ENCODE results near the gene ZP1. TPM values are rescaled to one million over a fixed set of nuclear protein-coding genes. Genes with fewer than 3 reads are reported as not detected.

The ZP1 gene
- total and polyA plus RNA-seq, 2 experiments from 2014 or later: not detected

DNA sequence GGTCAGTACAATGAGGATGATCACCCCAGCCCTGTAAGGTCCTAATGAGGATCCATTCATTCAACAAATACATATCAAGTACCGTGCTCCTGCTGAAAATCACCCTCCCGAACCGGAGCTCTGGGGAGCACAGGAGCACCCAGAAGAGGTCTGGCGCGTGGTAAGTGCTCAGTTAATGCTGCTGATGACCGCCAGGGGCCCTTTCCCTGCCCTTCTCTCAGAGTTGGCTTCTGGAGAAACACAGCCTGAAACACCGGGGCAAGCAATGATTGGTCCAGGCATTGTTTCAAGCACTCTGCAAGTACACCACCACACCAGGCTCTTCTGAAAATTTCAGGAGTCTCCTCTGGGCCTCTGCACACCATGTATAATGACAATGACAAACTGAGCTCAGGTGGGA lies 29.2 kb upstream of the ZP1 start:
- DNase-seq (ENCODE audit: low spot score) (peak; percentile 76), ATAC-seq (peak; percentile 74)
- 0 out of 2 replicates have a peak, but pooled peaks cover 4% of the 10 kb centered on the region for H3K9me2 ChIP-seq (ENCODE audit: insufficient read depth)
- H3K27me3 Mint-ChIP-seq (ENCODE audit: insufficient read depth, low read depth, poor library complexity): peaks cover 21% of the 10 kb centered on the region
- H3K4me3 Mint-ChIP-seq: no peak overlapping the region
- H3K79me2 ChIP-seq (replicated peaks; ENCODE audit: insufficient read depth): peaks cover 11% of the 10 kb centered on the region
- H3K9me3 Mint-ChIP-seq: no peaks in the 10 kb centered on the region; the same call in 1 of the 3 replicates
- peaks cover 6% of the 10 kb centered on the region for H3K4me1 ChIP-seq (ENCODE audit: insufficient read depth)
- no peak for TF ChIP-seq CREB1 (CRISPR knock-in tag; IDR thresholded peaks at IDR 0.05; ENCODE audit: low read depth)
- peak; percentile 52 to 65 for TF ChIP-seq CTCF (conservative IDR thresholded peaks at IDR 0.05; ENCODE audit: low read depth in 2 of 2)
- no peak overlapping the region for H3K4me3 ChIP-seq
- 0 out of 2 replicates have a peak overlapping the region, but pooled peaks have one; percentile 43 for H2AFZ ChIP-seq
- H3K27me3 ChIP-seq (ENCODE audit: insufficient read depth): no peaks in the 10 kb centered on the region
- H3K27ac Mint-ChIP-seq: no peak overlapping the region
- no peak overlapping the region for H3K4me2 ChIP-seq
- H4K20me1 ChIP-seq (replicated peaks; ENCODE audit: insufficient read depth): peaks cover 2% of the 10 kb centered on the region
- no peaks in the 10 kb centered on the region for H3F3A ChIP-seq (replicated peaks; ENCODE audit: low read depth)
- H3K36me3 ChIP-seq (ENCODE audit: insufficient read depth): no peaks in the 10 kb centered on the region
- H3K4me1 Mint-ChIP-seq: peaks cover 13% of the 10 kb centered on the region
- H3K36me3 Mint-ChIP-seq (ENCODE audit: low read depth): no peaks in the 10 kb centered on the region
- no peak overlapping the region for H3K27ac ChIP-seq (ENCODE audit: low read depth)

- no peaks in the 10 kb centered on the region; the same call in 1 of the 3 replicates for H3K9me3 Mint-ChIP-seq
- peaks cover 33% of the 10 kb centered on the region for H3K27me3 Mint-ChIP-seq (ENCODE audit: insufficient read depth, low read depth, poor library complexity)
- 0 out of 2 replicates have a peak, but pooled peaks cover 4% of the 10 kb centered on the region for H3K9me2 ChIP-seq (ENCODE audit: insufficient read depth)
- H3K79me2 ChIP-seq (replicated peaks; ENCODE audit: insufficient read depth): peaks cover 37% of the 10 kb centered on the region
- H4K20me1 ChIP-seq (replicated peaks; ENCODE audit: insufficient read depth): peaks cover 17% of the 10 kb centered on the region
- peak overlapping the region; percentile 93 for H3K4me3 Mint-ChIP-seq
- H3K4me2 ChIP-seq: peak overlapping the region; percentile 70
- H3F3A ChIP-seq (replicated peaks; ENCODE audit: low read depth): no peaks in the 10 kb centered on the region
- peaks cover 18% of the 10 kb centered on the region for H3K4me1 ChIP-seq (ENCODE audit: insufficient read depth)
- no peaks in the 10 kb centered on the region for H3K36me3 ChIP-seq (ENCODE audit: insufficient read depth)
- no peaks in the 10 kb centered on the region for H3K27me3 ChIP-seq (ENCODE audit: insufficient read depth)
- peak overlapping the region; percentile 92; the same call in 1 of the 2 replicates for H3K27ac ChIP-seq (ENCODE audit: low read depth)
- DNase-seq (ENCODE audit: low spot score): no peak
- H3K36me3 Mint-ChIP-seq (ENCODE audit: low read depth): peaks cover 13% of the 10 kb centered on the region
- no peak for ATAC-seq
- no peak overlapping the region; the same call in 1 of the 2 replicates for H2AFZ ChIP-seq
- H3K4me1 Mint-ChIP-seq: peaks cover 36% of the 10 kb centered on the region
- peak overlapping the region; percentile 94 for H3K27ac Mint-ChIP-seq
- H3K4me3 ChIP-seq: peak overlapping the region; percentile 93; the same call in 1 of the 2 replicates
- TF ChIP-seq, protein P1, sequence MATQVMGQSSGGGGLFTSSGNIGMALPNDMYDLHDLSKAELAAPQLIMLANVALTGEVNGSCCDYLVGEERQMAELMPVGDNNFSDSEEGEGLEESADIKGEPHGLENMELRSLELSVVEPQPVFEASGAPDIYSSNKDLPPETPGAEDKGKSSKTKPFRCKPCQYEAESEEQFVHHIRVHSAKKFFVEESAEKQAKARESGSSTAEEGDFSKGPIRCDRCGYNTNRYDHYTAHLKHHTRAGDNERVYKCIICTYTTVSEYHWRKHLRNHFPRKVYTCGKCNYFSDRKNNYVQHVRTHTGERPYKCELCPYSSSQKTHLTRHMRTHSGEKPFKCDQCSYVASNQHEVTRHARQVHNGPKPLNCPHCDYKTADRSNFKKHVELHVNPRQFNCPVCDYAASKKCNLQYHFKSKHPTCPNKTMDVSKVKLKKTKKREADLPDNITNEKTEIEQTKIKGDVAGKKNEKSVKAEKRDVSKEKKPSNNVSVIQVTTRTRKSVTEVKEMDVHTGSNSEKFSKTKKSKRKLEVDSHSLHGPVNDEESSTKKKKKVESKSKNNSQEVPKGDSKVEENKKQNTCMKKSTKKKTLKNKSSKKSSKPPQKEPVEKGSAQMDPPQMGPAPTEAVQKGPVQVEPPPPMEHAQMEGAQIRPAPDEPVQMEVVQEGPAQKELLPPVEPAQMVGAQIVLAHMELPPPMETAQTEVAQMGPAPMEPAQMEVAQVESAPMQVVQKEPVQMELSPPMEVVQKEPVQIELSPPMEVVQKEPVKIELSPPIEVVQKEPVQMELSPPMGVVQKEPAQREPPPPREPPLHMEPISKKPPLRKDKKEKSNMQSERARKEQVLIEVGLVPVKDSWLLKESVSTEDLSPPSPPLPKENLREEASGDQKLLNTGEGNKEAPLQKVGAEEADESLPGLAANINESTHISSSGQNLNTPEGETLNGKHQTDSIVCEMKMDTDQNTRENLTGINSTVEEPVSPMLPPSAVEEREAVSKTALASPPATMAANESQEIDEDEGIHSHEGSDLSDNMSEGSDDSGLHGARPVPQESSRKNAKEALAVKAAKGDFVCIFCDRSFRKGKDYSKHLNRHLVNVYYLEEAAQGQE (IDR thresholded peaks at IDR 0.05; ENCODE audit: unreplicated experiment): no peak
- TF ChIP-seq, protein P2, sequence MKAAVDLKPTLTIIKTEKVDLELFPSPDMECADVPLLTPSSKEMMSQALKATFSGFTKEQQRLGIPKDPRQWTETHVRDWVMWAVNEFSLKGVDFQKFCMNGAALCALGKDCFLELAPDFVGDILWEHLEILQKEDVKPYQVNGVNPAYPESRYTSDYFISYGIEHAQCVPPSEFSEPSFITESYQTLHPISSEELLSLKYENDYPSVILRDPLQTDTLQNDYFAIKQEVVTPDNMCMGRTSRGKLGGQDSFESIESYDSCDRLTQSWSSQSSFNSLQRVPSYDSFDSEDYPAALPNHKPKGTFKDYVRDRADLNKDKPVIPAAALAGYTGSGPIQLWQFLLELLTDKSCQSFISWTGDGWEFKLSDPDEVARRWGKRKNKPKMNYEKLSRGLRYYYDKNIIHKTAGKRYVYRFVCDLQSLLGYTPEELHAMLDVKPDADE (IDR thresholded peaks at IDR 0.05): no peak
- TF ChIP-seq ZNF331 (CRISPR knock-in tag; IDR thresholded peaks at IDR 0.05; ENCODE audit: low read depth): no peak
- no peak for TF ChIP-seq ZNF114 (CRISPR knock-in tag; IDR thresholded peaks at IDR 0.05)
- no peak for TF ChIP-seq JUNB (IDR thresholded peaks at IDR 0.05; ENCODE audit: unreplicated experiment)
- TF ChIP-seq POLR2AphosphoS5 (IDR thresholded peaks at IDR 0.05; ENCODE audit: low read depth): no peak
These were observed 26.6 kb upstream of the ZP1 start for GRCh38 chr11:60840470-60841430.

Data from GM23338 (cell line).